NCI-H146 treated with DMSO at 0.1 percent for 48 hours (cell line): Measurements from ENCODE around the gene ARAP3.

Experiments used
- DNase-seq: peaks from one replicate; lab custom pipeline; 2025; ENCODE audit not compliant: unreplicated experiment; lab: John Stamatoyannopoulos, UW

Gene ARAP3

GRCh38 chr5:141672841-141673813 is 8.9 kb downstream of the ARAP3 start:
- DNase-seq: no peak

- no peak for DNase-seq
Observed at GRCh38 chr5:141672071-141672840, 9.8 kb downstream of the ARAP3 start.

- DNase-seq: no peak
Observed at GRCh38 chr5:141669520-141669919, 12.5 kb downstream of the ARAP3 start.

- DNase-seq: no peak
Observed at GRCh38 chr5:141668601-141669265, 13.3 kb downstream of the ARAP3 start.

GRCh38 chr5:141665995-141666940 is 15.8 kb downstream of the ARAP3 start:
- DNase-seq: no peak

GRCh38 chr5:141664733-141665461 is 17.1 kb downstream of the ARAP3 start:
- DNase-seq: no peak

- no peak for DNase-seq
Observed at GRCh38 chr5:141663506-141663905, 18.5 kb downstream of the ARAP3 start.

- no peak for DNase-seq
Observed at GRCh38 chr5:141662028-141662427, 20.0 kb downstream of the ARAP3 start.

- DNase-seq: no peak
Observed at GRCh38 chr5:141657937-141658545, 24.0 kb downstream of the ARAP3 start.

- no peak for DNase-seq
Observed at GRCh38 chr5:141657404-141657803, 24.6 kb downstream of the ARAP3 start.

GRCh38 chr5:141656396-141656795 is 25.6 kb downstream of the ARAP3 start:
- DNase-seq: no peak

GRCh38 chr5:141655020-141655419 is 27.0 kb downstream of the ARAP3 start:
- no peak for DNase-seq

- DNase-seq: no peak
Observed at GRCh38 chr5:141654298-141654697, 27.7 kb downstream of the ARAP3 start.

GRCh38 chr5:141651728-141652105 is 30.3 kb downstream of the ARAP3 start:
- DNase-seq: no peak

- DNase-seq: peak; percentile 72
Observed at GRCh38 chr5:141650851-141651727, 30.9 kb downstream of the ARAP3 start, which contains the start of gene FCHSD1. Gene FCHSD1 (minus strand): TSS chr5:141651418. CDS start chr5:141651368, 50 bp downstream.

GRCh38 chr5:141649972-141650371 is 32.1 kb downstream of the ARAP3 start:
- no peak for DNase-seq

- DNase-seq: no peak
Observed at GRCh38 chr5:141649056-141649688, 32.9 kb downstream of the ARAP3 start.

GRCh38 chr5:141647851-141648250 is 34.2 kb downstream of the ARAP3 start:
- DNase-seq: no peak
